Liver (tissue), 9 donors: ENCODE data around the gene SRPK1. TPM values are rescaled to one million over a fixed set of nuclear protein-coding genes. Genes with fewer than 3 reads are reported as not detected.

ENCODE experiments used
- DNase-seq: peaks from one replicate; pipeline ENCODE4 v3.0.0-alpha.2; 2017; ENCODE audit warnings: low spot score
- H3K27ac ChIP-seq, 2 donors: one replicate each; pipeline ENCODE4 v1.7.0; 2013; ENCODE audit warnings: inconsistent platforms in 2 of 2, low read length in 2 of 2, control low read depth in 1 of 2, low read depth in 1 of 2, mild to moderate bottlenecking in 1 of 2
- H3K27me3 ChIP-seq, 4 donors: one replicate each; pipeline versions ENCODE4 v1.6.1 to v1.7.0; 2013; ENCODE audit warnings: low read length in 3 of 4, inconsistent platforms in 1 of 4, mild to moderate bottlenecking in 1 of 4, moderate library complexity in 1 of 4; ENCODE audit not compliant: control insufficient read depth in 4 of 4, insufficient read depth in 4 of 4
- H3K36me3 ChIP-seq, 4 donors: one replicate each; pipeline versions ENCODE4 v1.6.1 to v1.7.0; 2013; ENCODE audit warnings: low read length in 3 of 4, mild to moderate bottlenecking in 3 of 4, low read depth in 1 of 4, moderate library complexity in 1 of 4; ENCODE audit not compliant: control insufficient read depth in 4 of 4, insufficient read depth in 3 of 4
- H3K4me1 ChIP-seq, 4 donors: one replicate each; pipeline versions ENCODE4 v1.6.1 to v1.7.0; 2013; ENCODE audit warnings: low read length in 3 of 4, mild to moderate bottlenecking in 3 of 4, moderate library complexity in 1 of 4; ENCODE audit not compliant: control insufficient read depth in 4 of 4, insufficient read depth in 4 of 4
- H3K4me3 ChIP-seq, 3 donors: one replicate each; pipeline versions ENCODE4 v1.6.1 to v1.7.0; 2013; ENCODE audit warnings: low read length in 3 of 3, control low read depth in 1 of 3, low read depth in 1 of 3, mild to moderate bottlenecking in 1 of 3
- H3K9ac ChIP-seq, 2 donors: one replicate each; pipeline ENCODE4 v1.7.0; 2013; ENCODE audit warnings: low read length in 2 of 2, mild to moderate bottlenecking in 2 of 2, moderate library complexity in 2 of 2, control low read depth in 1 of 2, low read depth in 1 of 2
- H3K9me3 ChIP-seq, 4 donors: one replicate each; pipeline versions ENCODE4 v1.6.1 to v1.7.0; 2013; ENCODE audit warnings: low read length in 3 of 4; ENCODE audit not compliant: control insufficient read depth in 4 of 4
- EGR1 ChIP-seq, 2 donors: IDR thresholded peaks; 2 replicates each; pipeline ENCODE4 v1.6.1; 2016 to 2018; ENCODE audit warnings: antibody characterized with exemption in 2 of 2, low read depth in 2 of 2
- FOXA1 ChIP-seq: IDR thresholded peaks from 2 replicates; pipeline ENCODE4 v1.6.1; 2016; ENCODE audit warnings: antibody characterized with exemption
- FOXA2 ChIP-seq: IDR thresholded peaks from 2 replicates; pipeline ENCODE4 v1.6.1; 2016; ENCODE audit warnings: antibody characterized with exemption
- GABPA ChIP-seq, 2 donors: IDR thresholded peaks in 1 of 2; conservative IDR thresholded peaks in 1 of 2; 2 replicates each; pipeline ENCODE4 v1.6.1; 2016; ENCODE audit warnings: antibody characterized with exemption in 2 of 2, mild to moderate bottlenecking in 1 of 2, moderate library complexity in 1 of 2
- HNF4A ChIP-seq, 2 donors: conservative IDR thresholded peaks; 2 replicates each; pipeline ENCODE4 v1.6.1; 2016; ENCODE audit warnings: antibody characterized with exemption in 2 of 2, mild to moderate bottlenecking in 2 of 2
- HNF4G ChIP-seq: IDR thresholded peaks from 2 replicates; pipeline ENCODE4 v1.6.1; 2016; ENCODE audit warnings: antibody characterized with exemption
- JUND ChIP-seq, 2 donors: IDR thresholded peaks; 2 replicates each; pipeline ENCODE4 v1.6.1; 2016; ENCODE audit warnings: antibody characterized with exemption in 2 of 2
- RAD21 ChIP-seq, 2 donors: IDR thresholded peaks; 2 replicates each; pipeline ENCODE4 v1.6.1; 2016; ENCODE audit warnings: antibody characterized with exemption in 2 of 2, mild to moderate bottlenecking in 2 of 2
- YY1 ChIP-seq: IDR thresholded peaks from 2 replicates; pipeline ENCODE4 v1.6.1; 2016; ENCODE audit warnings: antibody characterized with exemption, mild to moderate bottlenecking
- whole genome bisulfite sequencing: extraction: QIAGEN DNeasy Blood & Tissue Kit; methylation state at CpG from one replicate; pipeline ENCODE4 v1.1.7; 2013; 5-methylcytosine and 5-hydroxymethylcytosine counted together
- polyA plus RNA-seq, 2 donors: library from polyadenylated mRNA; stranded (reverse) in 1 of 2; unstranded in 1 of 2; fragments of 200-250 nt in 1 of 2; fragments of >200 nt in 1 of 2; fragmentation: Nextera tagmentation in 1 of 2; extraction: Ambion mirVana in 1 of 2; gene quantifications; one replicate each; pipeline versions ENCODE4 v1.2.1 to v1.2.3, GENCODE V29; 2013 to 2015
- total RNA-seq, 2 donors: library from RNA; depleted of rRNA; stranded (reverse); fragments of >200 nt; gene quantifications; one replicate each; pipeline ENCODE4 v1.2.3, GENCODE V29; 2014
- TF ChIP-seq, protein P1 (sequence below): IDR thresholded peaks from 2 replicates; pipeline ENCODE4 v1.6.1; 2016; ENCODE audit warnings: antibody characterized with exemption
- TF ChIP-seq, protein P2 (sequence below): IDR thresholded peaks from 2 replicates; pipeline ENCODE4 v1.6.1; 2016; ENCODE audit warnings: antibody characterized with exemption
- TF ChIP-seq, protein P3 (sequence below): IDR thresholded peaks from 2 replicates; pipeline ENCODE4 v1.6.1; 2016; ENCODE audit warnings: antibody characterized with exemption
- TF ChIP-seq, protein P4 (sequence below): fragments of 150-350 bp; IDR thresholded peaks from 2 replicates; pipeline ENCODE4 v1.5.1; 2017; ENCODE audit warnings: improper control_type of control experiment, low read depth, low read length; ENCODE audit not compliant: missing input control
- donor health status: healthy.
- donor health status: healthy.
- donor health status: healthy.
- donor health status: healthy.
- donor health status: healthy.

The SRPK1 gene
- total and polyA plus RNA-seq, 4 donors: 11.9 to 41.2 (median 32.9) TPM

DNA sequence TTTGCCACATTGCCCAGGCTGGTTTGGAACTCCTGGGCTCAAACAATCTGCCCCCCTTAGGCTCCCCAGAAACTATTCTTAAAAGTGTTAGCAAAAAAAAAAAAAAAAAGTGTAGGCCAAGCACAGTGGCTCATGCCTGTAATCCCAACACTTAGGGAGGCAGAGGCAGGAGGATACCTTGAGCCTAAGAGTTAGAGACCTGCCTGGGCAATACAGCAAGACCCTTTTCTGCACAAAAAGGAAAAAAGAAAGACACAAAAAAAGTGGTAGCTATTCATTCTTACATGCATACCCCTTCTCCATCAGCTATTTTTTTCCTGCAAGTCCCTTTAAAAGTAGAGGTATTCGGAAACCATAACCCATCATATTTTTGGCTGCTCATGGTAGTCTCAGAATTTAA is 3.2 kb upstream of the SRPK1 start:
- whole genome bisulfite sequencing: 97% methylated on average over 1 of the region's 1 CpG
- Histone ChIP-seq H3K9ac (no peak overlapping the region), H3K4me3 (no peak overlapping the region), H3K27me3 (no peaks in the 10 kb centered on the region), H3K36me3 (no peaks in the 10 kb centered on the region), H3K4me1 (peaks cover 1 to 22% (median 14%) of the 10 kb centered on the region in 4 donors), H3K27ac (no peak overlapping the region), H3K9me3 (no peaks in the 10 kb centered on the region)
- DNase-seq: no peak
- TF ChIP-seq, protein P1, sequence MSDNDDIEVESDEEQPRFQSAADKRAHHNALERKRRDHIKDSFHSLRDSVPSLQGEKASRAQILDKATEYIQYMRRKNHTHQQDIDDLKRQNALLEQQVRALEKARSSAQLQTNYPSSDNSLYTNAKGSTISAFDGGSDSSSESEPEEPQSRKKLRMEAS: no peak
- TF ChIP-seq RAD21 (IDR thresholded peaks at IDR 0.05) (no peak), GABPA (IDR thresholded peaks at IDR 0.05 in 1 of 2, conservative IDR thresholded peaks at IDR 0.05 in 1 of 2) (no peak), FOXA1 (no peak), FOXA2 (no peak), HNF4A (conservative IDR thresholded peaks at IDR 0.05) (no peak), EGR1 (IDR thresholded peaks at IDR 0.05; ENCODE audit: low read depth in 2 of 2) (no peak), JUND (IDR thresholded peaks at IDR 0.05) (no peak), YY1 (no peak)
- TF ChIP-seq, protein P2, sequence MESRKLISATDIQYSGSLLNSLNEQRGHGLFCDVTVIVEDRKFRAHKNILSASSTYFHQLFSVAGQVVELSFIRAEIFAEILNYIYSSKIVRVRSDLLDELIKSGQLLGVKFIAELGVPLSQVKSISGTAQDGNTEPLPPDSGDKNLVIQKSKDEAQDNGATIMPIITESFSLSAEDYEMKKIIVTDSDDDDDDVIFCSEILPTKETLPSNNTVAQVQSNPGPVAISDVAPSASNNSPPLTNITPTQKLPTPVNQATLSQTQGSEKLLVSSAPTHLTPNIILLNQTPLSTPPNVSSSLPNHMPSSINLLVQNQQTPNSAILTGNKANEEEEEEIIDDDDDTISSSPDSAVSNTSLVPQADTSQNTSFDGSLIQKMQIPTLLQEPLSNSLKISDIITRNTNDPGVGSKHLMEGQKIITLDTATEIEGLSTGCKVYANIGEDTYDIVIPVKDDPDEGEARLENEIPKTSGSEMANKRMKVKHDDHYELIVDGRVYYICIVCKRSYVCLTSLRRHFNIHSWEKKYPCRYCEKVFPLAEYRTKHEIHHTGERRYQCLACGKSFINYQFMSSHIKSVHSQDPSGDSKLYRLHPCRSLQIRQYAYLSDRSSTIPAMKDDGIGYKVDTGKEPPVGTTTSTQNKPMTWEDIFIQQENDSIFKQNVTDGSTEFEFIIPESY: no peak
- TF ChIP-seq, protein P3, sequence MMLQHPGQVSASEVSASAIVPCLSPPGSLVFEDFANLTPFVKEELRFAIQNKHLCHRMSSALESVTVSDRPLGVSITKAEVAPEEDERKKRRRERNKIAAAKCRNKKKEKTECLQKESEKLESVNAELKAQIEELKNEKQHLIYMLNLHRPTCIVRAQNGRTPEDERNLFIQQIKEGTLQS: no peak
- TF ChIP-seq, protein P4, sequence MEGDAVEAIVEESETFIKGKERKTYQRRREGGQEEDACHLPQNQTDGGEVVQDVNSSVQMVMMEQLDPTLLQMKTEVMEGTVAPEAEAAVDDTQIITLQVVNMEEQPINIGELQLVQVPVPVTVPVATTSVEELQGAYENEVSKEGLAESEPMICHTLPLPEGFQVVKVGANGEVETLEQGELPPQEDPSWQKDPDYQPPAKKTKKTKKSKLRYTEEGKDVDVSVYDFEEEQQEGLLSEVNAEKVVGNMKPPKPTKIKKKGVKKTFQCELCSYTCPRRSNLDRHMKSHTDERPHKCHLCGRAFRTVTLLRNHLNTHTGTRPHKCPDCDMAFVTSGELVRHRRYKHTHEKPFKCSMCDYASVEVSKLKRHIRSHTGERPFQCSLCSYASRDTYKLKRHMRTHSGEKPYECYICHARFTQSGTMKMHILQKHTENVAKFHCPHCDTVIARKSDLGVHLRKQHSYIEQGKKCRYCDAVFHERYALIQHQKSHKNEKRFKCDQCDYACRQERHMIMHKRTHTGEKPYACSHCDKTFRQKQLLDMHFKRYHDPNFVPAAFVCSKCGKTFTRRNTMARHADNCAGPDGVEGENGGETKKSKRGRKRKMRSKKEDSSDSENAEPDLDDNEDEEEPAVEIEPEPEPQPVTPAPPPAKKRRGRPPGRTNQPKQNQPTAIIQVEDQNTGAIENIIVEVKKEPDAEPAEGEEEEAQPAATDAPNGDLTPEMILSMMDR: no peak

DNA sequence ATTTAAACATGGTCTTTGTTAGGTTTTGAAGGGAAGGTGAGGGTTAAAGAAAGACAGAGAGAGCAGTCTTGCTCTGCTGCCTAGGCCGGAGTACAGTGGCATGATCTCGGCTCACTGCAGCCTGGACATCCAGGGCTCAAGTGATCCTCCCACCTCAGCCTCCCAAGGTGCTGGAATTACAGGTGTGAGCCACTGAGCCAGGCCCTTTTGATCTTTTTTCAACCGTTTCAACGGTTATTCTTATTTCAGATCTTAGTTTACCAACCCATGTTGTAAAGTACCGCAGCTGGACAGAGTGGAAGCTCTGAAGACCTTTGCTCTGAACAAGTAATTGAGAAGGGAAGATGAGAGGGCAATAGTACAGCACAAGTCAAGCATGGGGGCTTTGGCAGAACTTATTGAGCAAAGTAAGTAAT is 1.2 kb upstream of the SRPK1 start:
- no peaks in the 10 kb centered on the region for H3K9me3 ChIP-seq
- no peak for DNase-seq
- WGBS: 32% methylated on average over 5 of the region's 5 CpGs
- no peaks in the 10 kb centered on the region for H3K36me3 ChIP-seq
- H3K9ac ChIP-seq: no peak overlapping the region
- H3K27me3 ChIP-seq: no peaks in the 10 kb centered on the region
- peak overlapping the region in 1 of 2 donors; percentile 56 for H3K27ac ChIP-seq
- no peak for TF ChIP-seq FOXA2
- TF ChIP-seq HNF4G: no peak
- peak; percentile 38 to 53 for TF ChIP-seq HNF4A (conservative IDR thresholded peaks at IDR 0.05)
- peaks cover 2 to 29% (median 18%) of the 10 kb centered on the region in 4 donors for H3K4me1 ChIP-seq
- H3K4me3 ChIP-seq: peak overlapping the region in 2 of 3 donors; percentile 69 to 93
